ENCODE results near the gene PSMD1.

PSMD1 gene

GRCh38 chr2:231012463-231012862 is 44.2 kb upstream of the PSMD1 start:
- TF ChIP-seq CTCF (IDR thresholded peaks at IDR 0.05; ENCODE audit: control insufficient read depth, insufficient read depth, low read depth, low read length, missing control alignments): no peak
- no peak for DNase-seq (ENCODE audit: low read depth)
- H3K4me3 ChIP-seq (ENCODE audit: control insufficient read depth, low read depth, low read length): no peak overlapping the region

GRCh38 chr2:231013820-231014219 is 42.8 kb upstream of the PSMD1 start:
- no peak overlapping the region for H3K4me3 ChIP-seq (ENCODE audit: control insufficient read depth, low read depth, low read length)
- DNase-seq (ENCODE audit: low read depth): no peak
- TF ChIP-seq CTCF (IDR thresholded peaks at IDR 0.05; ENCODE audit: control insufficient read depth, insufficient read depth, low read depth, low read length, missing control alignments): no peak

- no peak overlapping the region for H3K4me3 ChIP-seq (ENCODE audit: control insufficient read depth, low read depth, low read length)
- no peak for TF ChIP-seq CTCF (IDR thresholded peaks at IDR 0.05; ENCODE audit: control insufficient read depth, insufficient read depth, low read depth, low read length, missing control alignments)
Observed at GRCh38 chr2:231015478-231015877, 41.2 kb upstream of the PSMD1 start.

GRCh38 chr2:231015926-231016325 is 40.7 kb upstream of the PSMD1 start:
- no peak for DNase-seq (ENCODE audit: low read depth)
- no peak overlapping the region for H3K4me3 ChIP-seq (ENCODE audit: control insufficient read depth, low read depth, low read length)
- TF ChIP-seq CTCF (IDR thresholded peaks at IDR 0.05; ENCODE audit: control insufficient read depth, insufficient read depth, low read depth, low read length, missing control alignments): no peak

More at GRCh38 chr2:231015478-231015877, 41.2 kb upstream of the PSMD1 start:
- no peak for DNase-seq (ENCODE audit: low read depth)

- no peak overlapping the region for H3K4me3 ChIP-seq (ENCODE audit: control insufficient read depth, low read depth, low read length)
- no peak for DNase-seq (ENCODE audit: low read depth)
- TF ChIP-seq CTCF (IDR thresholded peaks at IDR 0.05; ENCODE audit: control insufficient read depth, insufficient read depth, low read depth, low read length, missing control alignments): no peak
Observed at GRCh38 chr2:231016566-231017230, 40.0 kb upstream of the PSMD1 start.

- no peak for TF ChIP-seq CTCF (IDR thresholded peaks at IDR 0.05; ENCODE audit: control insufficient read depth, insufficient read depth, low read depth, low read length, missing control alignments)
- H3K4me3 ChIP-seq (ENCODE audit: control insufficient read depth, low read depth, low read length): no peak overlapping the region
- DNase-seq (ENCODE audit: low read depth): no peak
Observed at GRCh38 chr2:231017231-231017598, 39.5 kb upstream of the PSMD1 start.

All from AG09309 (cell line).